GF-D8 (cell line): ENCODE data around the gene OR10G3.
"Not testable (repeated sequence)": the region's sequence is repeated elsewhere in the genome, so short reads cannot be mapped to it uniquely, and the experiment has no call there.

Experiments used
- DNase-seq: peaks from one replicate; lab custom pipeline; 2025; lab: John Stamatoyannopoulos, UW

Gene OR10G3, protein sequence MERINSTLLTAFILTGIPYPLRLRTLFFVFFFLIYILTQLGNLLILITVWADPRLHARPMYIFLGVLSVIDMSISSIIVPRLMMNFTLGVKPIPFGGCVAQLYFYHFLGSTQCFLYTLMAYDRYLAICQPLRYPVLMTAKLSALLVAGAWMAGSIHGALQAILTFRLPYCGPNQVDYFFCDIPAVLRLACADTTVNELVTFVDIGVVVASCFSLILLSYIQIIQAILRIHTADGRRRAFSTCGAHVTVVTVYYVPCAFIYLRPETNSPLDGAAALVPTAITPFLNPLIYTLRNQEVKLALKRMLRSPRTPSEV

DNA sequence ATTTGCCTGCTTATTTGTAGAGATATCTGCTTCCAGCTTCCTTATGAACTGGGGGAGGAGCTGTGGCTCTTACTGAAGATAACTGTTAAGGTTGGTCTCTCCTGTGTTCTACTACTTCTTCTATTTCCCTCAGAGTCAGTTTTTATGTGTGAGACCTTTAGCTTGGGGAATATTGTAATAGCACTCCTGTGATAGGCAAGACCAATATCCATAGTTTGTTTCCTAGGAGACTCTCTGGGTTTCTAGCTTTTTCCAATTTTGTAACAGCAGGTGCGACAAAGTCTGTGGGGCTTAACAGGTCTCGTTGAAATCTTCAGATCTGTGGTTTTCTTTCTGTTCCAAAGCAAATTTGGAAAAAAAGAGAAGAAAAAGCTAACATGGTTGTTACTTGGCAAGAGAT is at the start of gene OR10G3:
OR10G3 (minus strand) TSS at position 101 of the 400 bp plus-strand sequence. CDS start 9,332 bp downstream, outside the sequence.
- DNase-seq, result no peak

DNA sequence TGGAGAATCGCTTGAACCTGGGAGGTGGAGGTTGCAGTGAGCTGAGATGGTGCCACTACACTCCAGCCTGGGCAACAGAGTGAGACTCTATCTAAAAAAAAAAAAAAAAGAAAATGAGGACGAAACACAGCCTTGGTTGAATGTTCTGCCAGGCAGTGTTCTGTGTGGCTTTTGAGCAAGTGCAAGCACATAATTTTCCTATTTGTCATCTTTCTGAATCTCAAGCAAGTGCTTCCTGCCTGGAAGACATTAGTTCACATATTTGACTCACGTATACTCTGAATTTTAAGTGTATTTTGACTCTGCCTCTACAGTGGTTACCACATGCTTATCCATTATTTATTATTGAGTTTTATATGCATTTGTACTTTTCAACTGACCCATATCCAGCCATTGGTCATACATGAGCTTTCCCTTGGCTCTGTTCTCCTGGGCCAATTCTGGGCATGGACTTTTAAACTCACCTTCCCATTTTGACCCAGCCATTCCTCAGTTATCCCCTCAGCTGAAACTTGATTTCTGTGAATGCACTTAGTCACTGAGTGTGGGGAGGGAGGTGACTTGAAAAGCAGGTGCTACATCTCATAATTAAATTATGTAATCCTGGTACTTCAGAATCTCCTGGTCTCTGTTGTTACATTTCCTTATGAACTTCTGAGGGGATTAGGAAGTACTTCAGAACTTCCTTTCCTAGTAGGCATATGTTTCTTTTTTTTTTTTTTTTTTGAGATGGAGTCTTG is 46.8 kb upstream of the OR10G3 start:
- no peak for DNase-seq

GRCh38 chr14:21617614-21618013 is 37.7 kb upstream of the OR10G3 start:
- no peak for DNase-seq

DNA sequence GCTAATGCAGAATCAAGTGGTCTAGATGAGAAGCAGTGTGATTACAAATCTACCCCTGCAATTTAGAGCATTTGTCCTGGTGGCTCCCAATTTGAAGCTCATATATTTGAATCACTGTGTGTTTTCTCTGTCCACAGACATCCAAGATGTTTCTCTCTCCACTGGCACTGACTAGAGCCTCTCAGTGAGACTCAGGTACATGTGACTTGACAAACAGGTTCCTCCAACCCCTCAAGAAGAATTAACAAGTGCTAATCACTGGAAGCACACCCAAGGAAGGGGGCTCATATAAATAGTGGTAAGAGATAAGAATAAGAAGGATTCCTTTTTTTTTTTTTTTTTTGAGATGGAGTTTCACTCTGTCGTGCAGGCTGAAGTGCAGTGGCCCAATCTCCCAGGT is 34.4 kb upstream of the OR10G3 start:
- no peak for DNase-seq

GRCh38 chr14:21612324-21612723 is 32.4 kb upstream of the OR10G3 start:
- no peak for DNase-seq

DNA sequence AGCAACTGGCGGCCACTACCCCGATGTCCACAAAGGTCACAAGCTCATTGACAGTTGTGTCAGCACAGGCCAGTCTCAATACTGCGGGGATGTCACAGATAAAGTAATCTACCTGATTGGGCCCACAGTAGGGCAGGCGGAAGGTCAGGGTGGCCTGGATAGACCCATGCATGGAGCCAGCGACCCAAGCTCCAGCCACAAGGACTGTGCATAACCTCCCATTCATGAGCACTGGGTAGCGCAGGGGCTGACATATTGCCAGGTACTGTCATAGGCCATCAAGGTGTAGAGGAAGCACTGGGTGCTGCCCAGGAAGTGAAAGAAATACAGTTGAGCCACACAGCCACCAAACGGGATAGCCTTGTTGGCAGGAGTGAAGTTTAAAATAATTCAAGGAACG is 22.3 kb upstream of the OR10G3 start:
- DNase-seq, result not testable (repeated sequence)

DNA sequence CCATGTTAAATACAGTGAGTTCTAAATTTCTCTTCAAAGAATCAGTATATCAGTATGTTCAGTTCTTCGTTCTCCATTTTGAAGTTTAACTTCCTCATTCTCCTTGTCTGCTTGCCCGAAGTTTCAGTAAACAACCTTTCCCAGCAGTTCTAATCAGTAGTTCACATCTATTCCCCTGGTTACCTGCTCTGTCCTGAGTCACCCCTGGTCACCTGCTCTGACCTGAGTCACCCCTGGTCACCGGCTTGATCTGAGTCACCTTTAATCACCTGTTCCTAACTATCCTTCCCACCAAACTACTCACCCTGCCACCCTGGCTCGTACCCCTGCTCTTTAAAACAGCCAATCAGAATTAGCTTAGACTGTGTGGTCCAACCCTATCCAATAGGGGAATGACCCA is 9.4 kb upstream of the OR10G3 start:
- DNase-seq, result no peak

DNA sequence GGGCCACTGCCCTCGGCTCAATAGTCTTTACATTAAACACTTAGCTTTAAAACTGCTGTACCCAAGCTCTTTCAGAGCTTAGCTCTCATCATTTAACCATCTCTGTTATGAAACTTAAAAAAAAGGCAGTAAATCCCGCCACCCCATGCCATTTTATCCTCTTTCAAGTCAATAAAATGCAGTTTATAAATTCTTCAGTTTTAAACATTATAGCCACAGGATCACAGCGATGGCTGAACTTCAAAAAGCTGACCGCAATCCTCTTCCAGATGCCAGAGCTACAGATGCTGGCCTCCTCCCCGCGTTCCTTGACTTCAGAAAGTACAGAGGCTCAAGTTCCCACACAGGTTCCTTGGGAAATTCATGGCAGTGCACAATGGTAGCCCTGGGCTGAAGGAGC is 4.2 kb downstream of the OR10G3 start:
- DNase-seq, result no peak

- no peak for DNase-seq
Observed at GRCh38 chr14:21572604-21573003, 7.3 kb downstream of the OR10G3 start.

DNA sequence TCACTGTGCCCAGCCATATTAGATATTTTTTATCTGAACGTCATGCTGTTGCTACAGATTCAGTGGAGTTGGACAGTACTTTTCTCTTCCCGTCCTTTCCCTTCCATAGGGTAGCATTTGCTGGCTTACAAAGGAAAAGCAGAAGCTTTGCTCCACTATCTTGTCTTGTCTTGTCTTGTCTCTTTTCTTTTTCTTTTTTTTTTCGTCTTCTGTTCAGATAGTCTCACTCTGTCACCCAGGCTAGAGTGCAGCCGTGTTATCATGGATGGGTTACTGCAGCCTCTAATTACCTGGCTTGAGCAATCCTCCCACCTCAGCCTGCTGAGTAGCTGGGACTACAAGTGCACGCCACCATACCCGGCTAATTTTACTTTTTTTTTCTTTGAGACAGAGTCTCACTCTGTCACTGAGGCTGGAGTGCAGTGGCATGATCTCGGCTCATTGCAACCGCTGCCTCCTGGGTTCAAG is 21.1 kb downstream of the OR10G3 start:
- DNase-seq, result no peak

GRCh38 chr14:21557084-21557901 is 22.6 kb downstream of the OR10G3 start:
- peak; percentile 34 for DNase-seq

GRCh38 chr14:21556378-21557083 is 23.3 kb downstream of the OR10G3 start:
- no peak for DNase-seq

GRCh38 chr14:21553266-21553665 is 26.6 kb downstream of the OR10G3 start:
- DNase-seq, result no peak

GRCh38 chr14:21544588-21544987 is 35.3 kb downstream of the OR10G3 start:
- DNase-seq, result not testable (repeated sequence)

GRCh38 chr14:21543963-21544362 is 35.9 kb downstream of the OR10G3 start:
- no peak for DNase-seq

DNA sequence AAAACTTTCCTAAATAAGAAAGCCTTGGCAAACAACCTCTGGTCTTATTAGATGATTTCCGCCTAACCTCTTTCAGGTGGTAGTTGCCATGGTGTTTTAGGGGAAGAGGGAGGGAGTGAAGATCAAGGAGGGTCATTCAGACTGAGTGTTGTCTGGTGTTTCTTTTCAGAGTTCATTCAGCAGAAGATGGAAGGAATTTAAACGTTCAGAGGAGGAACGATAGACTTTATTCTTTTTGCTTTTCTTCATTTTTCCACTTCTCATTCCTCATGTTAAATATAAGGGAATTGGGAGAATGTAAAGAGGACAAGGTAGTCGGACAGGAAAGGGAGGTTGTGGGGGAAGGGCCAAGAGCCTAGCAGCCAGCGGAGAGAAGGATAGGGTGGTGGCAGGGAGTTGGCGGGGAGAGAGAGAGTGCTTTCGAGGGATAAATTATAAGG is 36.3 kb downstream of the OR10G3 start:
- DNase-seq, result no peak

- no peak for DNase-seq
Observed at GRCh38 chr14:21541413-21542074, 38.3 kb downstream of the OR10G3 start.

GRCh38 chr14:21539189-21539940 is 40.5 kb downstream of the OR10G3 start:
- DNase-seq, result no peak

DNA sequence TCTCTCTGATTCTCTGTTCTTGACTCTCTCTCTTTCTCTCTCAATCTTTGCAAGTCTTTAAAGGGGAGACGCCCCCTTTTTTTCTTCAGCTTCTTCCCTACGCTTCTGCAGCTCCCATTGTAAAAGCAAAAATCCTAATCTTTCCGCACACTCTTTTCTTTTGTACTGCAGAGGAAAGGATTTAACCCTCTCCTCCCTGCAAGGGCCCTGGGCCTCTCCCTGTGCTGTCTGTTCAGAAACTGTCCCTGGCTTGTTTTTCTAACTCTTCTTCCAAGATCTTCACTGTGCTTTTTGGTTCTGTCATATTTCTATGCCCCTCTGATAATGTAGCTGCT is 42.8 kb downstream of the OR10G3 start:
- no peak for DNase-seq

GRCh38 chr14:21536418-21537089 is 43.3 kb downstream of the OR10G3 start:
- no peak for DNase-seq
